BE2C (cell line): ENCODE results near the gene CAPN15.
A peak's percentile ranks its signal among the peaks of the same experiment; 100 is the strongest.

ENCODE experiments used
- DNase-seq: peaks from one replicate; pipeline ENCODE4 v3.0.0-alpha.2; 2020
- H3K27me3 ChIP-seq: fragments of 250-450 bp; sonication (Bioruptor Pico); 2 replicates; pipeline ENCODE4 v1.5.1; 2020; ENCODE audit warnings: mild to moderate bottlenecking
- H3K36me3 ChIP-seq: fragments of 250-450 bp; sonication (Bioruptor Pico); 2 replicates; pipeline ENCODE4 v1.5.1; 2020; ENCODE audit warnings: mild to moderate bottlenecking
- H3K4me1 ChIP-seq: fragments of 250-450 bp; sonication (Bioruptor Pico); 2 replicates; pipeline ENCODE4 v1.5.1; 2020
- H3K4me3 ChIP-seq: 2 replicates; pipeline ENCODE4 v1.5.1; 2011; ENCODE audit warnings: low read depth, low read length
- H3K9me3 ChIP-seq: fragments of 250-450 bp; sonication (Bioruptor Pico); 2 replicates; pipeline ENCODE4 v1.5.1; 2020
- CTCF ChIP-seq: IDR thresholded peaks from 2 replicates; pipeline ENCODE4 v1.5.1; 2012; ENCODE audit warnings: mild to moderate bottlenecking, low read depth, low read length

The CAPN15 gene

GRCh38 chr16:583470-583814, 55.9 kb downstream of the CAPN15 start:
- no peaks in the 10 kb centered on the region for H3K9me3 ChIP-seq
- no peak for TF ChIP-seq CTCF
- DNase-seq: no peak
- peaks cover 6% of the 10 kb centered on the region; the same call in 1 of the 2 replicates for H3K36me3 ChIP-seq
- H3K4me3 ChIP-seq: no peak overlapping the region
- no peaks in the 10 kb centered on the region for H3K27me3 ChIP-seq
- H3K4me1 ChIP-seq: peaks cover 9% of the 10 kb centered on the region

GRCh38 chr16:583815-584591, 56.5 kb downstream of the CAPN15 start:
- no peak for TF ChIP-seq CTCF
- Histone ChIP-seq H3K9me3 (no peaks in the 10 kb centered on the region), H3K27me3 (no peaks in the 10 kb centered on the region), H3K4me1 (peaks cover 9% of the 10 kb centered on the region), H3K36me3 (peaks cover 6% of the 10 kb centered on the region; the same call in 1 of the 2 replicates), H3K4me3 (no peak overlapping the region)
- peak; percentile 63 for DNase-seq

- TF ChIP-seq CTCF: no peak
- H3K9me3 ChIP-seq: no peaks in the 10 kb centered on the region
- no peaks in the 10 kb centered on the region for H3K27me3 ChIP-seq
- peaks cover 9% of the 10 kb centered on the region for H3K4me1 ChIP-seq
- H3K36me3 ChIP-seq: peaks cover 2% of the 10 kb centered on the region; the same call in 1 of the 2 replicates
- no peak overlapping the region for H3K4me3 ChIP-seq
- DNase-seq: no peak
Observed at GRCh38 chr16:585351-585750, 57.8 kb downstream of the CAPN15 start.

- TF ChIP-seq CTCF: no peak
- Histone ChIP-seq H3K27me3 (no peaks in the 10 kb centered on the region), H3K9me3 (no peaks in the 10 kb centered on the region), H3K36me3 (no peaks in the 10 kb centered on the region), H3K4me1 (peaks cover 9% of the 10 kb centered on the region), H3K4me3 (no peak overlapping the region)
- DNase-seq: no peak
Observed at GRCh38 chr16:586047-586644, 58.6 kb downstream of the CAPN15 start.

GRCh38 chr16:586645-587590, 59.4 kb downstream of the CAPN15 start:
- H3K4me3 ChIP-seq: no peak overlapping the region
- TF ChIP-seq CTCF: no peak
- H3K4me1 ChIP-seq: peaks cover 9% of the 10 kb centered on the region
- no peaks in the 10 kb centered on the region for H3K36me3 ChIP-seq
- H3K9me3 ChIP-seq: no peaks in the 10 kb centered on the region
- H3K27me3 ChIP-seq: no peaks in the 10 kb centered on the region
- no peak for DNase-seq
